HL-60/S4 treated with phorbol 12-myristate 13-acetate at 8.2 ng/mL for 4 days and 3 days (cell line): ENCODE data around the gene SYT2.
"Not testable (repeated sequence)": the region's sequence is repeated elsewhere in the genome, so short reads cannot be mapped to it uniquely, and the experiment has no call there.

ENCODE experiments used
- in situ Hi-C: fragments of 300-500 bp; cut with MboI; formaldehyde crosslinking; loops from 2 replicates; pipeline ENCODE4 v1.15.0; 2022; ENCODE audit warnings: low sequenced_read_pairs

Gene SYT2

GRCh38 chr1:202627841-202628565 lies 82.3 kb downstream of the SYT2 start:
- in situ Hi-C loops = no loop called here

GRCh38 chr1:202627036-202627435 lies 83.2 kb downstream of the SYT2 start:
- in situ Hi-C loops = not testable (repeated sequence)

DNA sequence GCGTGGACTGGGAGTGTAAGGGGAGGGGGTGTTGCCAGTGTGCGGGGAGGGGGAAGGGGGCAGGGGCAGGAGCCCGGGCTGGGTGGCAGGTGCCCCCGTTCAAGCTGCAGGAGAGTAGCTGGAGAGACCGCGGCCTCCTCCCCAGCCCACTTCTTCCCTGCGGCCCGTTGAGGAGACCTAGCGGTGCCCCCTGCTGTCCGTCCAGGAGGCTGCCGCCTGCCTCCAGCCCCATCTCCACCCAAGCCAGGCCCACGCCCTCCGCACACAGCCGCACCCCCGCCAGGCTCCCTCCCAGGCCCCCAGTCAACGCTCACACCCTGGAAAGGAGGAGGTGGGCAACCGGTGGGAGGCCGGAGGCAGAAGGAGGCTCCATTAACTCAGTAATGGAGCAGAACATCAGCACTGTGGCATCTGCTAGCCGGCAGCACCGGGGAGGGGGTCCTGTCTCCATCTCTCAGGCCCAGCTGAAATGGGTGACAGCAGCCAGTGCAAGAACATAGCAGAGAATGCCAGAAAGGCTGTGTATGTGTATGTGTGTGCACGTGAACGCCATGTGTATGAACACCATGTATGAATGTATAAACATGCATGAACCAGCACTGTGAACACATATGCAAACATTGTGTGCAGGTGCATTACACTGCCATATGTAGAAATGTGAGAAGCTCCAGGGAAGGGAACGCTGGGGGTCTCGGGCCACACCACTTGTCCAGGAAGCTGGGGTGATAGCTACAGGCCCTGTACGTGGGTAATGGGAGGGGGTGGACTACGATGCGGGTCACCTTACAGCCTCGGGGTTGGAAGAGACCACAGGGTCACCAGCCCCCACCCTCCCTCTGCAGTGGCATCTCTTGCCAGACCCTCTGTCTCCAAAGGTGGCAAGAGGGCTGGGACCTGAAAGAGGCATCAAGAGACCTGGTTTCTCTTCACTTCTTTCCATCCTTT lies 84.6 kb downstream of the SYT2 start:
- in situ Hi-C loops = no loop called here

GRCh38 chr1:202624781-202625108 lies 85.5 kb downstream of the SYT2 start:
- in situ Hi-C loops = loop anchor here (25.0 kb wide), 1 partner anchor 137 kb away; no protein-coding TSS in a partner anchor

GRCh38 chr1:202624088-202624780 lies 86.0 kb downstream of the SYT2 start:
- in situ Hi-C loops = loop anchor here (25.0 kb wide), 1 partner anchor 137 kb away; no protein-coding TSS in a partner anchor

GRCh38 chr1:202623476-202623875 lies 86.8 kb downstream of the SYT2 start:
- in situ Hi-C loops = loop anchor here (25.0 kb wide), 1 partner anchor 136 kb away; no protein-coding TSS in a partner anchor

DNA sequence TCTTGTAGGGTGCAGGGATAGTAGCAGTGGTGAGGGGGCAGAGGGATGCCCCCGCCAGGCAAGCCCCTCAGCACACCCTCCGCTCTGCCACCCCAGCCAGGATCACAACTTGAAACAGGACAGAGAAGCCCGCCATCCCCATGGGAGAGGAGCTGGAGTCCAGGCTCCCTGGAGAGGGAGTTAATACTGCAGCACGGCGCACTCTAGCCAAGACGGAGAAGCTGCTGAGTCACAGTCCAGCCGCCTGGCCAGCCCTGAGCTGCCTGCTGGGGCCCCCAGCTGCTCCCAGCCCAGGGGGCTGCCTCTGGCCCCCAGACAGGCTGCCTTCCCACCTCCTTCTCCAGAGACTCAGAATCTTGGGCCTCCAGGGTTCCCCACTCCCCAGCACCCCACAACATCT lies 87.2 kb downstream of the SYT2 start:
- in situ Hi-C loops = loop anchor here (25.0 kb wide), 1 partner anchor 136 kb away; no protein-coding TSS in a partner anchor

DNA sequence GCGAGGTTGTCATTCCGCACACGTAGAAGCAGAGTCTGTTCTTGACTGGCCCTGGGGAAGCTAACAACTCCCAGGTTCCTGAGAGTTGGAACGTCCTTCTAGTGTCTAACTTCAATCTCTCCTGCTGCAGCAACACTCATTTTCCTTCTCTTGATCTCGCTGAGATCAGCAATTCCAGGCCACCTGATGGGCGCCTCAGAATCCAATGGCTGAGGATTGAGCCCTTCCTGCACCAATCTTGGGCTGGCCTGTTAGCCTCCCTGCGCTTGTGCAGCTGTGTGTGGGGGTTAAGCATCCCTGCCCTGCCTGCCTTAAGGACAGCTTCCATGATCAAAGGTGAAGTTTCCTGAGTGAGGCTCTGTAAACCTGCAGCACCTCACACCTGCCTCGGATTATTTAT lies 87.9 kb downstream of the SYT2 start:
- in situ Hi-C loops = loop anchor here (25.0 kb wide), 1 partner anchor 135 kb away; no protein-coding TSS in a partner anchor

- in situ Hi-C loops = loop anchor here (25.0 kb wide), 1 partner anchor 134 kb away; no protein-coding TSS in a partner anchor
Measured at GRCh38 chr1:202621446-202621845, 88.8 kb downstream of the SYT2 start.

DNA sequence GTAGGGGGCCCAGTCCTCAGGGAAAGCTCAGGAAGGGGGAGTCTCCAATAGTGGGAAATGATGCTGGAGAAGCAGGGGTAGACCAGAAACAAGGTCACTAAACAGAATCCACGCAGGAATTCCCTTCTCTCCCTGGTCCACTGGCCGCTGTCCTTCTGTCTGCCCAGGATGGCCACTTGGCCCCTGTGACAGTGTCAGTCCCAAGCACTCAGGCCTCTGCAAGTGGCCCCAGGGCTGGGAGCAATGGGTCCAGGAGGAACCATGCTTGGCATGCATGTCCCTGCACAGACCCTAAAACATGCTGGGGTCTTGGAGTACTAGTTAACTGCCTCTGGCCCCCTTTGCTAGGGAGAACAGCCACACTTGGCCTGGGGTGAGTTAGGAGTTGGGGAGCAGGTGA lies 90.2 kb downstream of the SYT2 start:
- in situ Hi-C loops = loop anchor here (25.0 kb wide), 1 partner anchor 133 kb away; no protein-coding TSS in a partner anchor

GRCh38 chr1:202619505-202619904 lies 90.7 kb downstream of the SYT2 start:
- in situ Hi-C loops = loop anchor here (25.0 kb wide), 1 partner anchor 132 kb away; no protein-coding TSS in a partner anchor

GRCh38 chr1:202619012-202619411 lies 91.2 kb downstream of the SYT2 start:
- in situ Hi-C loops = loop anchor here (25.0 kb wide), 1 partner anchor 132 kb away; no protein-coding TSS in a partner anchor

DNA sequence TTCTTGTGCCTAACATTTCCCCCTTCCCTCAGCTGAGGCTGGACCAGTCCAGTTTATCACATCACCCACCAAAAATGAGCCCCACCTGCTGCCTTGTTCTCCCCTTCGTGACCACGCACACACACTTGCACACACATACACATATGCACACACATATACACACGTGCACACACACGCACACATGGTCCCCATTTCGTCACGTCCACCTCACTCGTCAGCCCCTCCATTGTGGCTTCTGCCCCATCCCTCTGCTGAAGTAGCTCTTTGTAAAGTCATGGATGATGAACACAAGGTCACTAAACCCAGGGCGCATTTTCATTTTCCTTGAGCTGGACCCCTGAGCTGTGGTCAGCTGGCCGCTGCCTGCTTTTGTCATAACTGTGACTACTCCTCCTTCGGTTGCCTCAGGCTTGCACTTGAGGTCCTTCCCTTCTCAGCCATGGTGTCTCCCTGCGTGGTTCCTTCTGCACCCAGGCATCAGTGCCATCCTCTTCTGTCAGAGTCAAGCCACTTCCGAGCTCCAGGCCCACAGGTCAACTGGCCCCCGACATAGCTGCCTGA lies 93.8 kb downstream of the SYT2 start:
- in situ Hi-C loops = loop anchor here (25.0 kb wide), 1 partner anchor 129 kb away; no protein-coding TSS in a partner anchor

GRCh38 chr1:202615501-202616354 lies 94.5 kb downstream of the SYT2 start:
- in situ Hi-C loops = loop anchor here (25.0 kb wide), 1 partner anchor 128 kb away; no protein-coding TSS in a partner anchor

DNA sequence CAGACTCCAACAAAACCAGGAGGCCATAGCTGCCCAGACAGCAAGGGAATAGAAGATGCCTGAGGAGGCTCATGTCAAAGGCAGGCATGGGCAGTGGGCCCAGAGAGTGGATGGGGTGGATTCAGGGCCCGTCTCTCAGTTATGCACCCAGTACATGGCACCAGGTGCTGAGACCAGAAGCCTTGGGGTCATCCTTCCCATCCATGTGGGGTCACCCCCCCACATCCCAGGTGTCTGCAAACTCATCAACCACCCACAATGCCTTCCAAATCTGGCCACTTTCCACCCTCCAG lies 95.1 kb downstream of the SYT2 start:
- in situ Hi-C loops = loop anchor here (25.0 kb wide), 1 partner anchor 128 kb away; no protein-coding TSS in a partner anchor

- in situ Hi-C loops = loop anchor here (25.0 kb wide), 1 partner anchor 127 kb away; no protein-coding TSS in a partner anchor
Measured at GRCh38 chr1:202614363-202615207, 95.7 kb downstream of the SYT2 start.

DNA sequence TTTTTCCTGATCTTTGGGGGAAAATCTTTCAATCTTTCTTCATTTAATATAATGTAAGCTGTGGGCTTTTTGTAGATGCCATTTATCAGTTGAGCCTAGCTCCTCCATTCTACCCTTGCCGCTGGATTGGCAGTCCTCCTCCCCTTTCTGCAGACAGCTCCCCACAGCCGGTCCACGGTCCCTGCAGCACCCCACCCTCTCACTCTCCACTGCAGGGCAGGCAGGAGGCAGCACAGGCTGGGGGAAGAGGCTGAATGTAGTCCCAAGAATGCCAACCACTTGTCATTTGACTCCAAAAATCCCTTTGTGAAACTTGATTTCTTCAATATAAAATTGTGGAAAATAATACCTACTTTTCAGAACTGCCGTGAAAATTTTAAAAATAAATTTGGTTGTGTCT lies 96.7 kb downstream of the SYT2 start:
- in situ Hi-C loops = loop anchor here (25.0 kb wide), 1 partner anchor 126 kb away; no protein-coding TSS in a partner anchor

DNA sequence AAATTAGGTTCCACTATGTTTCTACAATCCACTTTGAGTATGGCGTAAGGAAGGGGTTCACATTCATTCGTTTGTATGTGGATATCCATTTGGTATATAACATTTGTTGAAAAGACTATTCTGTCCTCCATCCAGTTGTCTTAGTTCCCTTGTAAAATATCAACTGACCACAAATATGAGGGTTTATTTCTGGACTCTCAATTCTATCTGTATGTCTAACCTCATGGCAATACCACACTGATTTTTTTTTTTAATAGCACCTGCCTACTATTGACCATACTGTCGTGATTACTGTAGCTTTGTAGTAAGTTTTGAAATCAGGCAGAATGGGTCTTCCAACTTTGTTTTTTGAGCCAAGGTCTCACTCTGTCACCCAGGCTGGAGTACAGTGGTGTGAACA lies 98.2 kb downstream of the SYT2 start:
- in situ Hi-C loops = loop anchor here (25.0 kb wide), 1 partner anchor 125 kb away; no protein-coding TSS in a partner anchor
